Measurements from ENCODE around the gene TSG101.

- no peak for TF ChIP-seq CTCF (IDR thresholded peaks at IDR 0.05; ENCODE audit: low read length)
- no peak for TF ChIP-seq EZH2 (IDR thresholded peaks at IDR 0.05; ENCODE audit: borderline replicate concordance, low read length)
Observed at GRCh38 chr11:18490319-18490718, 36.4 kb downstream of the TSG101 start.

Data from OCI-LY1 (cell line).